ENCODE data around the gene CFAP100.

The CFAP100 gene

DNA sequence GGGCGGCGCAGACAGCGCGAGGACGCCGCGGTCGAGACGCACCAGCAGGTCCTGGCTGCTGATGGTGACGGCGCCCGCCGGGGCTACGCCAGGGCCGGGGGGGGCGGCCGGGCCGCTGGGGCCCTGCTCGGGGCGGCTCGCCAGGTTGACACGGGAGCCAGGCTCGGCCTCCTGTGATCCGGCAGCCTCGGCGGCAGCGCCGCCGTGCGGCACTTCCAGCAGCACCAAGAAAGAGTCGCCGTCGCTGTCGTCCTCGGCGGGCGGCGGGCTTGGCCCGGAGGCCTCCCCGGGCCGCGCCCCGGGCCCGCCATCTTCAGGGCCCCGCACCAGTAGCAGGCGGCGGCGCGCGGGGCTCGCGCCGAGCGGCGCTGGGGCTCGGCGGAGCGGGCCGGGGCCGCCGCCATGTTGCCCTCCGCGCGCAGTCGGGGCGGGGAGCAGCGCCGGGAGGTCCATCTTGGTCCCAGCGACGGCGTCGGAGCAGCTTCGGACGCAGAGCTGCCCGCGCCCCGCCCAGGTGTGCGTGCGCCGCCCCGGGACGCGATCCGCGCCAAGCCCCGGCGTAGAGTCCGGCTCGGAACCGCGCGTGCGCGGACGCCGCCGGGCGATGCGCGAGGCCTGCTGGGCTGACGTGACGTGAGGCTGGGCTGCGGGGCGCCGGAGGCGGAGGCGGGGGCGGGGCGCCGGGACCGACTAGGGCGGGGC is 80.9 kb downstream of the CFAP100 start, which contains the start of gene ZXDC:
Gene ZXDC (minus strand): TSS at position 479 of the 702 bp plus-strand sequence. CDS start 26 bp downstream, at position 453.
- DNase-seq (ENCODE audit: low read depth in 2 of 2, low spot score in 1 of 2): peak; percentile 78 to 87

GRCh38 chr3:126476166-126477060 is 81.7 kb downstream of the CFAP100 start:
- DNase-seq (ENCODE audit: low read depth in 2 of 2, low spot score in 1 of 2): peak in 1 of 2 donors; percentile 20

DNA sequence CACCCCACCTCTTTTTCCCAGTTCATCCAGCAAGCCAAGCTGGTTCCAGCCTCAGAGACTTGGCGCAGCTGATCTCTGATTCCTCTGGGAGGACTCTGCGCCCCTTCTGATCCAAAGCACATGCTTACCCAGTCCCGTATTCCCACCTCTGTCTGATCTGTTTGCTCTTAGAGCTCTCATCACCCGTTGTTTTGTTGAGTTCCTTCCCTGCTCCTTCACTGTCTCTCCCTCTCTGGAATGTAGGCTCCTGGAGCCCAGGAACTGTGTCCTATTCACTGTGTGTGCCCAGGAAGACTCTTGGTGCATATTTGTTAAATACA is 82.3 kb downstream of the CFAP100 start:
- no peak for DNase-seq (ENCODE audit: low read depth in 2 of 2, low spot score in 1 of 2)

GRCh38 chr3:126478581-126479310 is 84.0 kb downstream of the CFAP100 start:
- DNase-seq (ENCODE audit: low read depth in 2 of 2, low spot score in 1 of 2): no peak

- no peak for DNase-seq (ENCODE audit: low read depth in 2 of 2, low spot score in 1 of 2)
Observed at GRCh38 chr3:126479642-126480041, 84.9 kb downstream of the CFAP100 start.

- no peak for DNase-seq (ENCODE audit: low read depth in 2 of 2, low spot score in 1 of 2)
Observed at GRCh38 chr3:126480206-126480605, 85.5 kb downstream of the CFAP100 start.

GRCh38 chr3:126480861-126481260 is 86.2 kb downstream of the CFAP100 start:
- DNase-seq (ENCODE audit: low read depth in 2 of 2, low spot score in 1 of 2): no peak

DNA sequence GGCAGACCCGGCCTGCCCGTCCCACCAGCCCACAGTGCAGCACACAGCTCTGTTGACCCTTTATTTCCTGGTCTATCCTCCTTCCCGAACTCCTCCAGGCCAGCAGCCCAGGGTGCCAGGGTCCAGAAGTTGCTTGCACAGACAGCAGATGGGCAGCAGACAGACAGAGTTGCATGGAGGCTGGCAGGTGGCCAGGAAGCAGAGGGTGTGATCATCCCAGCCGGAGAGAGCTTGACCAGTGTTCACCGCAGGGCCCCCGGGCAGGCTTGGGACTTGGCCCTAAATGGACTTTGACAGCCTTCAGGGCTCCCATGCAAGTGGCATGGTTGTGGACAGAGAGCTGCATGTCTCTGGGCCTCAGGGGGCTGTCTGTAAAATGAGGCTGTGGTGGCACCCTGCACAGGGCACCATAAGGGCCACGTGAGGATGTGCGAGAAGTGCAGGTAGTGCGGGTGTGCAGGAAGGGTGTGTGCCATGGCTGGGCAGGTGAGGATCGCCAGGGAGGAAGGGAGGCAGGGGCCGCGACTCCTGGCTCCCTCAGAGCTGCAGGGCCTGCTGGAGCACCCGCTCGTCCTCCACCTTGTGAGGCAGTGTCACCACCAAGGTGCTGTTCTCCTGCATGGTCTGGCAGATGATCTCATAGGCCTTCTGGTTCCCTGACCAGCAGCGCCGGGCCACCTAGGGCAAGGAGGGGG is 87.2 kb downstream of the CFAP100 start:
- DNase-seq (ENCODE audit: low read depth in 2 of 2, low spot score in 1 of 2): no peak

DNA sequence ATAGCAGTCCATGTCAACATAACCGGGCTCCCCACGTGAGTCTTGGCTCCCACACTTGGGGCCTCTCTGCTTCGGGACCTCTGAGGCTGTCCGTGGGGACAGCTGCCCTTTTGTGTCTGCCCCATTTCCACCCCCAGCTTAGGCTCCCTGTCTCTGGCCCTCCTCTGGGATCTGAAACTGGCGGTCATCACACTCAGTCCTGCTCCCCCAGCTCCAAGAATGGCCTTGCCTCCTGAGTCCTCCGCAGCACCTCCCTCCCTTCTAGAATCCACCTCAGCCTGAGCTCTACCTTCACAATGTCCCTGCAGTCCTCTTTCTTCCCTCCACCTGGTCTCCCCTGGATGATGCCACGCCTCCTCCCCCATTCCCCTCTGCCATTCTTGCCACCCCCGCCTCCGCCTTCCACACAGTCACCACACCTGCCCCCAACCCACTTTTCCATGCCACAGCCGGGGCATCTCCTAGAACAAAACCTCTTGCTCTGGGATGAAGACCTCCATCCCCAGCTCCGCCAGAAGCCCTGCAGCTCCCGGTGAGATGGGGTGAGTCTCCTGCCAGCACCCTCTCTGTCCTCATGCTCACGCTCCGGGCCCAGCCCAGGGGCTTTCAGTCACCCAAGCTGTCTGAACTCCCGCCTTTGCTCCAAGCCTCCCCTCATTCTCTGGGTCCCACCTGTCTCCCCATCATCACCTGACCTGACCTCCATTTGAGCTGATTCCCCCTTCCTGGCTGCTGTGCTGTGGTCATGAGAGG is 88.0 kb downstream of the CFAP100 start:
- DNase-seq (ENCODE audit: low read depth in 2 of 2, low spot score in 1 of 2): no peak

GRCh38 chr3:126483321-126483761 is 88.6 kb downstream of the CFAP100 start:
- DNase-seq (ENCODE audit: low read depth in 2 of 2, low spot score in 1 of 2): no peak

DNA sequence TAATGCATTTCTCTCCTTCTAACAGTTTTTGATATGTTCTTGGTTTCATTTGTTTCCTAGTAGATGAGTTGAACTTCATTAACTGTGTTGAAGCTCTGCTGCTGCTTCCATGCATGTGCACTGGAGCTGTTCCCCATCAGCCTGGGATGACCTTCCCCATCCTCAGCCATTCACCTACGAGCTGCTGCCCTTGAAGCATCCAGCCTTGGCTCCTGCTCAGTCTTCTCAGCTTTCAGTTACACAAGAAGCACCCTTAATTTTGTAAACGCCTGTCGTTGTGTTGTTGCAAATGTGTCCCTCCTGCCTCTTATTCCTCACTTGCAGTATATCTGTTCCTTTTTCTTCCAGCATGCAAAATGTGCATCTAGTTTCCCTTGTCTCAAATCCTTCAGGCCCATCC is 89.4 kb downstream of the CFAP100 start:
- DNase-seq (ENCODE audit: low read depth in 2 of 2, low spot score in 1 of 2): no peak

- no peak for DNase-seq (ENCODE audit: low read depth in 2 of 2, low spot score in 1 of 2)
Observed at GRCh38 chr3:126484662-126485061, 90.0 kb downstream of the CFAP100 start.

DNA sequence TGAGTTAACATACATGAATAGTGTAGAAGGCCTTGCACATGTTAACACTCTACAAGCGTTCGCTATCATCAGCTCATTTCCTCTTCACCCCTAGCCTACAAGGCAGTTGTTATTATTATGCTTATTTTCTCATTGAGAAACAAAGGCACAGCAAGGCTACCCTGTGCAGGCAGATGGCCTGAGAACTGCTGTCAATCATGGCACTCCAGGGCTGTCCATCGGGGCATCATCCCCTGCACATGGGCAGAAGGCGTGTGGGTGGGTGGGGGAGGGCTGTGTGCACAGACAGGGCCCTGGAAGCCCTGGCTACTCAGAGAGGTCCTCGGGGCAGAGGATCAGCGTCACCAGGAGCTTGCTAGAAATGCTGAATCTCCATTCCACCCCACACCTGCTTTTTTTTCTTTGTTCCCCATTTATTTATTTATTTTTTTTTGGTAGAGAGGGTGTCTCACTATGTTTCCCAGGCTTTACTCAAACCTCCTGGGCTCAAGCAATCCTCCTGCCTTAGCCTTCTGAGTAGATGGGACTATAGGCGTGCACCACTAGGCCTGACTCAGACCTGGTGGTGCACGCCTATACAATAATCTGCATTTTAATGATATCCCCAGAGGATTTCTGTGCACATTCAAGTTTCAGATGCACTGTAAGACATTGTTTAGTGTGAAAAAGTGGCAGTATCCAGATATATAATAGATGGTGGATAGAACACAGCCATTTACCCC is 90.6 kb downstream of the CFAP100 start:
- DNase-seq (ENCODE audit: low read depth in 2 of 2, low spot score in 1 of 2): no peak

- no peak for DNase-seq (ENCODE audit: low read depth in 2 of 2, low spot score in 1 of 2)
Observed at GRCh38 chr3:126485956-126486355, 91.2 kb downstream of the CFAP100 start.
